Tongue (tissue), 3 donors: ENCODE data around the gene LTBP3. TPM values are rescaled to one million over a fixed set of nuclear protein-coding genes. Genes with fewer than 3 reads are reported as not detected.

Experiments
- DNase-seq: peaks from one replicate; pipeline ENCODE4 v3.0.0-alpha.2; 2015
- small RNA-seq: library from RNA; depleted of rRNA; stranded (forward); fragments of <200 nt; gene quantifications from one replicate; pipeline ENCODE3, GENCODE V24; 2014; ENCODE audit warnings: low replicate concordance
- total RNA-seq: library from RNA; depleted of rRNA; stranded (reverse); fragments of >200 nt; gene quantifications from one replicate; pipeline ENCODE4 v1.2.3, GENCODE V29; 2014

The LTBP3 gene
- total RNA-seq, 1 donor from 2014 or later = 116 TPM

DNA sequence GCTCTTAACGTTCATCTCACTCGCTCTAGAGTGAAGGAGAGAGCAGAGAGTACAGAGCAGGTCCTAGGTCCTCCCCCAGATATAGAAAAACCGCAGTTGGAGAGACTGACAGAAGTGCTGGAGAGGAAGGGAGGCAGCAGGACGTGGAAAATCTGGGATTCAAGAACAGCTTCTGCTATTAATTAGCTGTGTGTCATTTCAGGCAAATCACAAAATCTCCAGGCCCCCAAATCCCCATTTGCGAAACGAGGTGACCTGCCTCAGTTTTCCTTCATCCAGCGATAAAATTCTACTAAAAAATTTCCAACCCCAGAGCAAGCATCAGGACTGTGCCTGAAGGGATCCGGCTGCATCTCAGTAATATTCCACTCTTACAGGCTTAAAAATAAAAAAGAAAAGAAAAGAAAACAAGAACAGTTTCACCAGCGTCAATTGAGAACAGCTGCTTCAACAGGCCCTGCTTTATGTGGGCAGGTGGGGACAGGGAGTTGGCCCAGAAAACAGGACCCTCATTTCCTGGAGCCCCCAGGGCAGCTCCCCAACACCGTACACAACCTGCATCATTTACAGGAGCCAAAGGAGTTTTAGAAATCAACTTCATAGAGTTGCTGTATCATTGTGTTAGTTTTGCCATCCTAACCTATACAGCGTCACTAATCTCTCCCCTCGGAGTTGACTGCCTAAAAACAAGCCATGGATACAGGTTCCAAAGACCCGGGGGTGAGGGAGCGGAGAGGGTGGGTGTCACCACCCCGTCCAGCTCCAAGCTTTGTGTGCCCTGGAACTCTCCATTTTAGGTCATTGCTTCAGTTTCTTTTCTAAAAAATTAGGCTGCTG, 61.6 kb downstream of the LTBP3 start:
- peak; percentile 73 for DNase-seq

DNA sequence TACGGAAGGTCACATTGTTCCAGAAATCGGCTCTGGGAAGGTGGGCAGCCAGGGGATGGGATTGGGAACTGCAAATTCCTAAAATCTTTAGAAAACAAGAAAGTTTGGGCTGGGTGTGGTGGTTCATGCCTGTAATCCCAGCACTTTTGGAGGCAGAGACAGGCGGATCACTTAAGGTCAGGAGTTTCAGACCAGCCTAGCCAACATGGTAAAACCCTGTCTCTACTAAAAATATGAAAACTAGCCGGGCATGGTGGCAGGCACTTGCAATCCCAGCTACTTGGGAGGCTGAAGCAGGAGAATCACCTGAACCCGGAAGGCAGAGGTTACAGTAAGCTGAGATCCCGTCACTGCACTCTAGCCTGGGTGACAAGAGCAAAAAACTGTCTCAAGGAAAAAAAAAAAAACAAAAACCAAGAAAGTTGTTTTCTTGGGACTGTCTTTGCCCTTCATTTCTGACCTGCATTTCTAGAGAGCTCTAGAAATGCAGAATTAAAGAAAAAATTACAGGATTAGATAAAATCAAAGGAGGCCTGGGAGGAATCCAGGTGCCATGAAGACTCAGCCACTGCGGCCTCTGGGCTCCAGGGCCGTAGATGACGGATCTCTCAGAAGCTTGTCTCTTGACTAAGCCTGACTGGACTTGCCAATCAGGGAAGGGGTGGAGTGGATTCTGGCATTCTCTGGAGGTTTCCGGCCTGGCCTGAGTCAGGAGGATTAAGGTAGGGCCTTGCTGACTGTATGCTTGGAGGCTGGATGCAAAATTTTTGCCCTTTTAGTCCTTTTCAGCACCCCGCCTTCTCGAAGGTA, 64.6 kb downstream of the LTBP3 start:
- DNase-seq = peak; percentile 56

GRCh38 chr11:65492637-65493366, 65.4 kb downstream of the LTBP3 start:
- DNase-seq = peak; percentile 92

- DNase-seq = no peak
Observed at GRCh38 chr11:65492387-65492636, 65.8 kb downstream of the LTBP3 start.

GRCh38 chr11:65491614-65492386, 66.4 kb downstream of the LTBP3 start:
- peak; percentile 91 for DNase-seq

GRCh38 chr11:65491163-65491465, 67.0 kb downstream of the LTBP3 start:
- DNase-seq = no peak

GRCh38 chr11:65489706-65490320, 68.3 kb downstream of the LTBP3 start:
- DNase-seq = peak; percentile 92

DNA sequence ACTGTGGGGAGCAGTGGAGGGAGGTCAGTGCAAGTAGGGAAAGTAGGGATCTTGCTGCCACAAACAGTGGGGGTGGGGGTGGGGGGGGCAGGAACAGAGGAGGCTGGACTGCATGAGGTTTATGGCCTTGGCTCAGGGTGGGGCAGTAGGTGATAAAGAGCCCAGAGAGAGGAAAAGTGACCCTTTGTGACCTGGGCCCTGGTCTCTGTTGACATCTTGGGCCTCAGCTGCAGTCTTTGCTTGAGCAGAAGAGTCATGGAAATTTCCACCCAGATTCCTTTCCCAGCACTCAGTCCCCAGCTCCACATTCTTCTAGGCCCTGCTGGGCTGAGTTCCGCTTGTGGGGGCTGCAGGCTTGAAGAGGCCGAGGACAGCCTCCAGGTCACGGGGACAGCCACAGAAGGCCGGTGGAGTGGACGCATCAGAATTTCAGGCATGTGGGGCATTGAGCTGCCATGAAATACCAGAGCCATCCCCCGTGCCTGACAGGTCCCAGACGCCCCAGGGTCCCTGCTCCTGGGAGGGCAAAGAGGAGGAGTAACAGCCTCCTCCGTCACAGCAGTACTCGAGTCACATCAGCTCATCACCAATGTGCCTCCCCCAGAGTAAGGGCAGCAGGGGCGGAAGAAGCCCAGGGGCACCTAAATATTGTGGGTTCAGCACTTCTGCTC, 69.0 kb downstream of the LTBP3 start:
- DNase-seq = peak; percentile 69

Small RNA genes lying within 50 kb of the gene (small RNA-seq; reads per million reads assigned to genes)
- gene AP001362.1 = not detected
- gene RF01684 = not detected

Other genes starting within 250 kb of the LTBP3 start
- 14.2 TPM for gene CDC42EP2, start 243.5 kb downstream of the LTBP3 start, total RNA-seq
- 41.4 TPM for gene DPF2, start 224.5 kb downstream of the LTBP3 start, total RNA-seq
- not detected for gene TIGD3, start 203.6 kb downstream of the LTBP3 start, total RNA-seq
- 4.8 TPM for gene SLC25A45, start 175.7 kb downstream of the LTBP3 start, total RNA-seq
- 63.4 TPM for gene FRMD8, start 171.7 kb downstream of the LTBP3 start, total RNA-seq
- 196 TPM for gene NEAT1, start 135.6 kb downstream of the LTBP3 start, total RNA-seq
- gene MALAT1, start 59.3 kb downstream of the LTBP3 start, total RNA-seq = 27,133 TPM
- 33.8 TPM for gene SCYL1, start 33.3 kb downstream of the LTBP3 start, total RNA-seq
- 26.6 TPM for gene ZNRD2, start 12.1 kb upstream of the LTBP3 start, total RNA-seq
- gene FAM89B, start 14.2 kb upstream of the LTBP3 start, total RNA-seq = 30.4 TPM
- gene EHBP1L1, start 17.7 kb upstream of the LTBP3 start, total RNA-seq = 284 TPM
- 4.2 TPM for gene KCNK7, start 37.4 kb upstream of the LTBP3 start, total RNA-seq
- gene MAP3K11, start 55.9 kb upstream of the LTBP3 start, total RNA-seq = 46.9 TPM
- gene PCNX3, start 57.4 kb upstream of the LTBP3 start, total RNA-seq = 15.8 TPM
- gene SIPA1, start 79.7 kb upstream of the LTBP3 start, total RNA-seq = 23.5 TPM
- gene RELA, start 104.6 kb upstream of the LTBP3 start, total RNA-seq = 18.8 TPM
- 39.5 TPM for gene KAT5, start 153.9 kb upstream of the LTBP3 start, total RNA-seq
- 20.2 TPM for gene RNASEH2C, start 162.4 kb upstream of the LTBP3 start, total RNA-seq
- 4.6 TPM for gene AP5B1, start 222.6 kb upstream of the LTBP3 start, total RNA-seq
- 2.1 TPM for gene OVOL1, start 228.7 kb upstream of the LTBP3 start, total RNA-seq